ACC112 (cell line): ENCODE results near the gene EMC10.
"Not testable (repeated sequence)": the region's sequence is repeated elsewhere in the genome, so short reads cannot be mapped to it uniquely, and the experiment has no call there.

Source experiments
- H2AFZ ChIP-seq: fragments of 200-600 bp; sonication (generic); one replicate; pipeline ENCODE4 v1.6.0; 2017; ENCODE audit warnings: antibody characterized with exemption, low read length; ENCODE audit not compliant: unreplicated experiment
- H3K27ac ChIP-seq: fragments of 200-600 bp; sonication (generic); 2 replicates; pipeline ENCODE4 v1.5.1; 2014; ENCODE audit warnings: low read depth, mild to moderate bottlenecking, antibody characterized with exemption, low read length, moderate library complexity
- H3K27me3 ChIP-seq: fragments of 200-600 bp; sonication (generic); 2 replicates; pipeline ENCODE4 v1.6.1; 2014; ENCODE audit warnings: mild to moderate bottlenecking, antibody characterized with exemption, low read length, moderate library complexity, mixed read lengths; ENCODE audit not compliant: insufficient read depth
- H3K36me3 ChIP-seq: fragments of 200-600 bp; sonication (generic); 2 replicates; pipeline ENCODE4 v1.6.1; 2016; ENCODE audit warnings: mild to moderate bottlenecking, antibody characterized with exemption, low read length, moderate library complexity, mixed read lengths; ENCODE audit not compliant: insufficient read depth
- H3K4me1 ChIP-seq: fragments of 200-600 bp; sonication (generic); one replicate; pipeline ENCODE4 v1.6.1; 2016; ENCODE audit warnings: low read length, mixed read lengths; ENCODE audit not compliant: insufficient read depth, unreplicated experiment, control insufficient read depth
- H3K4me3 ChIP-seq: fragments of 200-600 bp; sonication (generic); 2 replicates; pipeline ENCODE4 v1.5.1; 2014; ENCODE audit warnings: mild to moderate bottlenecking, low read depth, low read length
- H3K79me2 ChIP-seq: fragments of 200-600 bp; sonication (generic); one replicate; pipeline ENCODE4 v1.6.0; 2016; ENCODE audit warnings: low read length; ENCODE audit not compliant: control insufficient read depth, unreplicated experiment, insufficient read depth

EMC10 gene

GRCh38 chr19:50517704-50518075, 41.4 kb downstream of the EMC10 start:
- Histone ChIP-seq H3K79me2 (no peaks in the 10 kb centered on the region), H2AFZ (no peak overlapping the region), H3K4me3 (no peak overlapping the region), H3K4me1 (no peaks in the 10 kb centered on the region), H3K27me3 (no peaks in the 10 kb centered on the region), H3K36me3 (no peaks in the 10 kb centered on the region), H3K27ac (no peak overlapping the region)

- no peaks in the 10 kb centered on the region for H3K27me3 ChIP-seq
- no peaks in the 10 kb centered on the region for H3K4me1 ChIP-seq
- no peak overlapping the region for H3K27ac ChIP-seq
- no peaks in the 10 kb centered on the region for H3K79me2 ChIP-seq
- H3K4me3 ChIP-seq, result no peak overlapping the region
- no peak overlapping the region for H2AFZ ChIP-seq
- H3K36me3 ChIP-seq, result no peaks in the 10 kb centered on the region
These were observed 42.0 kb downstream of the EMC10 start for GRCh38 chr19:50518091-50519005.

- H3K4me3 ChIP-seq, result no peak overlapping the region
- H3K27ac ChIP-seq, result no peak overlapping the region
- no peaks in the 10 kb centered on the region for H3K79me2 ChIP-seq
- H3K36me3 ChIP-seq, result no peaks in the 10 kb centered on the region
- no peaks in the 10 kb centered on the region for H3K27me3 ChIP-seq
- no peak overlapping the region for H2AFZ ChIP-seq
- no peaks in the 10 kb centered on the region for H3K4me1 ChIP-seq
These were observed 42.8 kb downstream of the EMC10 start for GRCh38 chr19:50519006-50519575.

- Histone ChIP-seq H3K27ac (no peak overlapping the region), H3K36me3 (no peaks in the 10 kb centered on the region), H3K27me3 (no peaks in the 10 kb centered on the region), H3K4me1 (no peaks in the 10 kb centered on the region), H3K79me2 (no peaks in the 10 kb centered on the region), H2AFZ (no peak overlapping the region), H3K4me3 (no peak overlapping the region)
These were observed 44.6 kb downstream of the EMC10 start for GRCh38 chr19:50520822-50521465.

- Histone ChIP-seq H2AFZ (no peak overlapping the region), H3K36me3 (no peaks in the 10 kb centered on the region), H3K27me3 (no peaks in the 10 kb centered on the region), H3K27ac (no peak overlapping the region), H3K4me1 (no peaks in the 10 kb centered on the region), H3K79me2 (no peaks in the 10 kb centered on the region), H3K4me3 (no peak overlapping the region)
These were observed 46.6 kb downstream of the EMC10 start for GRCh38 chr19:50522881-50523280.

GRCh38 chr19:50528052-50528451, 51.7 kb downstream of the EMC10 start:
- not testable (repeated sequence) for H3K27ac ChIP-seq, H2AFZ ChIP-seq, H3K36me3 ChIP-seq, H3K27me3 ChIP-seq, H3K79me2 ChIP-seq, H3K4me1 ChIP-seq, H3K4me3 ChIP-seq

GRCh38 chr19:50531171-50531612, 54.9 kb downstream of the EMC10 start:
- no peak overlapping the region for H2AFZ ChIP-seq
- H3K27ac ChIP-seq, result no peak overlapping the region
- H3K36me3 ChIP-seq, result no peaks in the 10 kb centered on the region
- H3K27me3 ChIP-seq, result no peaks in the 10 kb centered on the region
- H3K4me3 ChIP-seq, result no peak overlapping the region
- no peaks in the 10 kb centered on the region for H3K4me1 ChIP-seq
- no peaks in the 10 kb centered on the region for H3K79me2 ChIP-seq

GRCh38 chr19:50532952-50533351, 56.6 kb downstream of the EMC10 start:
- Histone ChIP-seq H3K4me3 (no peak overlapping the region), H3K27ac (no peak overlapping the region), H2AFZ (no peak overlapping the region), H3K36me3 (no peaks in the 10 kb centered on the region), H3K4me1 (no peaks in the 10 kb centered on the region), H3K79me2 (no peaks in the 10 kb centered on the region), H3K27me3 (no peaks in the 10 kb centered on the region)

GRCh38 chr19:50534478-50534877, 58.2 kb downstream of the EMC10 start:
- H2AFZ ChIP-seq, result no peak overlapping the region
- no peaks in the 10 kb centered on the region for H3K4me1 ChIP-seq
- H3K4me3 ChIP-seq, result no peak overlapping the region
- no peaks in the 10 kb centered on the region for H3K36me3 ChIP-seq
- no peaks in the 10 kb centered on the region for H3K79me2 ChIP-seq
- no peaks in the 10 kb centered on the region for H3K27me3 ChIP-seq
- no peak overlapping the region for H3K27ac ChIP-seq

GRCh38 chr19:50535672-50536187, 59.4 kb downstream of the EMC10 start:
- Histone ChIP-seq H3K27ac (no peak overlapping the region), H3K27me3 (no peaks in the 10 kb centered on the region), H2AFZ (no peak overlapping the region), H3K4me1 (no peaks in the 10 kb centered on the region), H3K4me3 (no peak overlapping the region), H3K79me2 (no peaks in the 10 kb centered on the region), H3K36me3 (no peaks in the 10 kb centered on the region)
